A549 (cell line): Measurements from ENCODE around the gene CFL1. TPM values are rescaled to one million over a fixed set of nuclear protein-coding genes. Genes with fewer than 3 reads are reported as not detected.

Source experiments
- ATAC-seq, 2 experiments: fragments of 200-7000 bp in 1 of 2; fragments of >200 bp in 1 of 2; cut with Nextera tagmentation in 1 of 2; cut with Tn5 transposase in 1 of 2; 3 replicates each; pipeline versions ENCODE4 v1.8.0 to v1.9.1; 2018 to 2020; ENCODE audit warnings: mild to moderate bottlenecking in 1 of 2, moderate library complexity in 1 of 2
- CTCF ChIA-PET: fragments of 300-600 bp; sonication (Branson Sonifier 250); formaldehyde crosslinking; extraction: SDS; loops from one replicate; lab custom pipeline; 2021; ENCODE audit warnings: antibody characterized with exemption, inconsistent platforms; lab: Yijun Ruan, JAX
- POLR2A ChIA-PET: fragments of 350-600 bp; formaldehyde crosslinking; extraction: SDS; loops from one replicate; lab custom pipeline; 2021; ENCODE audit warnings: antibody characterized with exemption, inconsistent platforms; lab: Yijun Ruan, JAX
- DNase-seq, 2 experiments: peaks; one replicate each; pipeline versions ENCODE4 v3.0.0 to v3.0.0-alpha.2; 2011 to 2016; ENCODE audit warnings: low read depth in 1 of 2, low spot score in 1 of 2
- FAIRE-seq: peaks from 2 replicates; lab custom pipeline; 2011; peaks lifted over from hg19 to GRCh38; lab: Jason Lieb, UNC
- H3K27ac ChIP-seq, 2 experiments: fragments of >200 bp; sonication (Bioruptor Twin); formaldehyde crosslinking; 3 replicates each; pipeline ENCODE4 v1.5.1; 2016 to 2017
- H3K4me1 ChIP-seq: fragments of >200 bp; sonication (Bioruptor Twin); formaldehyde crosslinking; 3 replicates; pipeline ENCODE4 v1.6.1; 2016
- H3K4me2 ChIP-seq: fragments of >200 bp; sonication (Bioruptor Twin); formaldehyde crosslinking; 3 replicates; pipeline ENCODE4 v1.6.1; 2016
- H3K4me3 ChIP-seq: fragments of >200 bp; sonication (Bioruptor Twin); formaldehyde crosslinking; 3 replicates; pipeline ENCODE4 v1.5.1; 2016
- H3K9me3 ChIP-seq: fragments of >200 bp; sonication (Bioruptor Twin); formaldehyde crosslinking; 3 replicates; pipeline ENCODE4 v1.6.1; 2016
- BCL3 ChIP-seq: fragments of >200 bp; sonication (Bioruptor Twin); formaldehyde crosslinking; IDR thresholded peaks from 3 replicates; pipeline ENCODE4 v1.6.1; 2016
- BHLHE40 ChIP-seq: IDR thresholded peaks from 2 replicates; pipeline ENCODE4 v1.6.1; 2012; ENCODE audit warnings: low read depth, low read length, inconsistent platforms
- CBX2 ChIP-seq: fragments of 200-600 bp; sonication (generic); IDR thresholded peaks from 2 replicates; pipeline ENCODE4 v1.6.1; 2016; ENCODE audit warnings: low read depth, mild to moderate bottlenecking, borderline replicate concordance
- CBX8 ChIP-seq: fragments of 200-600 bp; sonication (generic); IDR thresholded peaks from 2 replicates; pipeline ENCODE4 v1.6.1; 2016
- CHD2 ChIP-seq: fragments of 150-350 bp; IDR thresholded peaks from 2 replicates; pipeline ENCODE4 v1.6.1; 2014; ENCODE audit warnings: low read length; ENCODE audit not compliant: partially characterized antibody
- E2F6 ChIP-seq: IDR thresholded peaks from 2 replicates; pipeline ENCODE4 v1.6.1; 2012; ENCODE audit warnings: low read depth, borderline replicate concordance
- ELK1 ChIP-seq: fragments of 150-350 bp; IDR thresholded peaks from 2 replicates; pipeline ENCODE4 v1.6.1; 2014; ENCODE audit warnings: low read depth, mild to moderate bottlenecking, low read length
- EP300 ChIP-seq, 2 experiments: fragments of >200 bp; sonication (Bioruptor Twin); formaldehyde crosslinking; IDR thresholded peaks; 2 replicates in 1 of 2; 3 replicates in 1 of 2; pipeline ENCODE4 v1.6.1; 2016 to 2017
- ESRRA ChIP-seq: fragments of 150-350 bp; IDR thresholded peaks from 2 replicates; pipeline ENCODE4 v1.6.1; 2014; ENCODE audit warnings: mild to moderate bottlenecking, low read length, borderline replicate concordance
- FOXS1 ChIP-seq: fragments of 250-450 bp; sonication (Bioruptor Pico); IDR thresholded peaks from 2 replicates; pipeline ENCODE4 v1.5.0; 2020; ENCODE audit warnings: mild to moderate bottlenecking, moderate library complexity
- HES2 ChIP-seq: fragments of >200 bp; sonication (Bioruptor Twin); formaldehyde crosslinking; IDR thresholded peaks from 2 replicates; pipeline ENCODE4 v1.6.1; 2016
- HEYL ChIP-seq: fragments of 250-450 bp; sonication (Bioruptor Pico); IDR thresholded peaks from 2 replicates; pipeline ENCODE4 v1.8.0; 2021; ENCODE audit warnings: mild to moderate bottlenecking, moderate library complexity
- HMGXB4 ChIP-seq: fragments of 250-450 bp; sonication (Bioruptor Pico); IDR thresholded peaks from 2 replicates; pipeline ENCODE4 v1.5.0; 2021; ENCODE audit warnings: mild to moderate bottlenecking, moderate library complexity, borderline replicate concordance
- HOXA7 ChIP-seq: fragments of 250-450 bp; sonication (Bioruptor Pico); IDR thresholded peaks from 2 replicates; pipeline ENCODE4 v1.5.0; 2020; ENCODE audit warnings: mild to moderate bottlenecking, moderate library complexity
- HOXB13 ChIP-seq: fragments of 250-450 bp; sonication (Bioruptor Pico); IDR thresholded peaks from 2 replicates; pipeline ENCODE4 v1.5.0; 2020; ENCODE audit warnings: low read depth, mild to moderate bottlenecking, moderate library complexity
- MAFK ChIP-seq: fragments of 450-650 bp; IDR thresholded peaks from 2 replicates; pipeline ENCODE4 v1.6.1; 2014; ENCODE audit not compliant: partially characterized antibody
- NFE2L2 ChIP-seq: fragments of 150-350 bp; conservative IDR thresholded peaks from 2 replicates; pipeline ENCODE4 v1.6.1; 2014; ENCODE audit warnings: low read length
- PBX3 ChIP-seq: IDR thresholded peaks from 2 replicates; pipeline ENCODE4 v1.6.1; 2012
- PHF8 ChIP-seq: fragments of 200-600 bp; sonication (generic); IDR thresholded peaks from 2 replicates; pipeline ENCODE4 v1.6.1; 2016; ENCODE audit warnings: low read depth, mild to moderate bottlenecking, antibody characterized with exemption, moderate library complexity, borderline replicate concordance
- POLR2A ChIP-seq: IDR thresholded peaks from 2 replicates; pipeline ENCODE4 v1.6.1; 2012; ENCODE audit warnings: mild to moderate bottlenecking, low read length
- POLR2AphosphoS2 ChIP-seq: conservative IDR thresholded peaks from 2 replicates; pipeline ENCODE4 v1.6.1; 2012; ENCODE audit warnings: low read length, improper control_type of control experiment, inconsistent platforms
- RAD21 ChIP-seq, 2 experiments: fragments of >200 bp in 1 of 2; sonication (Bioruptor Twin) in 1 of 2; formaldehyde crosslinking in 1 of 2; IDR thresholded peaks in 1 of 2; conservative IDR thresholded peaks in 1 of 2; 2 replicates in 1 of 2; 3 replicates in 1 of 2; pipeline ENCODE4 v1.6.1; 2012 to 2018; ENCODE audit warnings: inconsistent platforms in 1 of 2
- RARB ChIP-seq: fragments of 250-450 bp; sonication (Bioruptor Pico); IDR thresholded peaks from 2 replicates; pipeline ENCODE4 v1.8.0; 2021; ENCODE audit warnings: mild to moderate bottlenecking, moderate library complexity
- RFX5 ChIP-seq: fragments of 450-650 bp; IDR thresholded peaks from 2 replicates; pipeline ENCODE4 v1.7.1; 2014; ENCODE audit warnings: antibody characterized with exemption, mild to moderate bottlenecking, moderate library complexity
- TFCP2L1 ChIP-seq: fragments of 250-450 bp; sonication (Bioruptor Pico); IDR thresholded peaks from 2 replicates; pipeline ENCODE4 v1.5.0; 2021; ENCODE audit warnings: mild to moderate bottlenecking
- TP53 ChIP-seq: fragments of 250-450 bp; sonication (Bioruptor Pico); IDR thresholded peaks from 2 replicates; pipeline ENCODE4 v1.5.0; 2021; ENCODE audit warnings: mild to moderate bottlenecking, moderate library complexity
- USF2 ChIP-seq: fragments of 450-650 bp; IDR thresholded peaks from 2 replicates; pipeline ENCODE4 v1.6.1; 2014; ENCODE audit warnings: antibody characterized with exemption
- ZC3H11A ChIP-seq: fragments of 450-650 bp; IDR thresholded peaks from 2 replicates; pipeline ENCODE4 v1.6.1; 2014; ENCODE audit warnings: antibody characterized with exemption, mild to moderate bottlenecking
- ZFP36 ChIP-seq: fragments of 450-650 bp; IDR thresholded peaks from 2 replicates; pipeline ENCODE4 v1.6.1; 2014; ENCODE audit warnings: borderline replicate concordance; ENCODE audit not compliant: partially characterized antibody
- ZNF302 ChIP-seq: fragments of 250-450 bp; sonication (Bioruptor Pico); IDR thresholded peaks from 2 replicates; pipeline ENCODE4 v1.9.0; 2021; ENCODE audit warnings: inconsistent platforms, mild to moderate bottlenecking, moderate library complexity
- WGBS: methylation state at CpG from one replicate; pipeline ENCODE4 v1.1.6; 2017; ENCODE audit errors: missing lambda C conversion rate; 5-methylcytosine and 5-hydroxymethylcytosine counted together
- polyA plus RNA-seq, 4 experiments: library from polyadenylated mRNA; depleted of rRNA in 3 of 4; stranded (reverse); fragments of >200 nt; fragmentation: RNase III in 1 of 4; extraction: RNeasy Plus Mini Kit Qiagen cat#74134 plus additional on column Dnase treatment in 1 of 4; gene quantifications; 2 replicates in 3 of 4; 3 replicates in 1 of 4; pipeline ENCODE4 v1.2.3, GENCODE V29; 2011 to 2017

CFL1 gene
- polyA plus RNA-seq, 2 of the 4 experiments (the other 2 are of a cell fraction) = 1,591 to 1,780 TPM

GRCh38 chr11:65873318-65874156 lies 15.6 kb upstream of the CFL1 start:
- H3K4me2 ChIP-seq = peak overlapping the region; percentile 100
- H3K4me3 ChIP-seq = peak overlapping the region; percentile 55
- ATAC-seq (peak; percentile 60 to 79), DNase-seq (peak; percentile 92 to 95), FAIRE-seq (no peak)
- peak overlapping the region; percentile 82 to 84 for H3K27ac ChIP-seq
- ChIA-PET CTCF (interaction anchor here (0.8 to 7.5 kb wide), 8 partner anchors 11 to 247 kb away, joined by 3 to 158 read pairs (median 4); partner anchors contain the start of genes FIBP and MUS81), POLR2A (interaction anchor here (1.0 to 2.0 kb wide), 6 partner anchors 13 to 161 kb away, joined by 3 to 14 read pairs (median 4); partner anchors contain the start of genes CCDC85B, CFL1, FIBP and KAT5)
- no peaks in the 10 kb centered on the region for H3K9me3 ChIP-seq
- 12% methylated on average over 36 of the region's 54 CpGs for WGBS
- peaks cover 6% of the 10 kb centered on the region for H3K4me1 ChIP-seq
- TF ChIP-seq MAFK = no peak
- no peak for TF ChIP-seq EP300 (IDR thresholded peaks at IDR 0.05)
- TF ChIP-seq HOXB13 (CRISPR knock-in tag) = no peak
- no peak for TF ChIP-seq ZC3H11A
- peak; percentile 39; the same call in 1 of the 2 replicates for TF ChIP-seq PHF8
- TF ChIP-seq CHD2 = no peak
- no peak for TF ChIP-seq RFX5
- TF ChIP-seq NFE2L2 = no peak
- TF ChIP-seq USF2 = peak; percentile 92
- no peak for TF ChIP-seq RAD21 (conservative IDR thresholded peaks at IDR 0.05 in 1 of 2, IDR thresholded peaks at IDR 0.05 in 1 of 2)
- 0 out of 2 replicates have a peak, but pooled peaks have one; percentile 4 for TF ChIP-seq BHLHE40
- TF ChIP-seq BCL3 = peak; percentile 33; the same call in 1 of the 3 replicates
- peak; percentile 86 for TF ChIP-seq POLR2A
- no peak for TF ChIP-seq POLR2AphosphoS2
- no peak for TF ChIP-seq HES2
- TF ChIP-seq ELK1 = no peak
- TF ChIP-seq TFCP2L1 (CRISPR knock-in tag) = no peak
- no peak for TF ChIP-seq HOXA7 (CRISPR knock-in tag)
- no peak for TF ChIP-seq FOXS1 (CRISPR knock-in tag)
- no peak for TF ChIP-seq ZFP36
- no peak for TF ChIP-seq ESRRA
- TF ChIP-seq PBX3 = no peak
- no peak for TF ChIP-seq ZNF302 (CRISPR knock-in tag)
- no peak for TF ChIP-seq CBX2
- TF ChIP-seq RARB (CRISPR knock-in tag) = 0 out of 2 replicates have a peak, but pooled peaks have one; percentile 49
- TF ChIP-seq HMGXB4 (CRISPR knock-in tag) = no peak
- TF ChIP-seq CBX8 = no peak
- no peak for TF ChIP-seq TP53 (CRISPR knock-in tag)
- peak; percentile 64 for TF ChIP-seq E2F6
- no peak for TF ChIP-seq HEYL (CRISPR knock-in tag)
